WTC11 (cell line): ENCODE measurements around the gene WASF3. TPM values are rescaled to one million over a fixed set of nuclear protein-coding genes. Genes with fewer than 3 reads are reported as not detected.

Source experiments
- ATAC-seq: fragments of 200-7000 bp; cut with Tn5 transposase; 2 replicates; pipeline ENCODE4 v1.10.0; 2021; ENCODE audit warnings: mild to moderate bottlenecking, moderate library complexity
- CTCF ChIA-PET: fragments of 300-600 bp; sonication (Branson Sonifier 250); formaldehyde crosslinking; loops from one replicate; lab custom pipeline; 2021; ENCODE audit warnings: antibody characterized with exemption; lab: Charles Lee
- POLR2A ChIA-PET: fragments of 350-600 bp; sonication (Branson Sonifier 250); formaldehyde crosslinking; loops from one replicate; lab custom pipeline; 2021; ENCODE audit warnings: antibody characterized with exemption; lab: Charles Lee
- DNase-seq: peaks from one replicate; pipeline ENCODE4 v3.0.0; 2021; ENCODE audit warnings: low spot score
- H3K27ac Mint-ChIP-seq: 2 replicates; pipeline ENCODE4 v1.8.0; 2021; ENCODE audit warnings: mixed read lengths
- H3K27me3 Mint-ChIP-seq: 2 replicates; pipeline ENCODE4 v1.8.0; 2021; ENCODE audit warnings: low read depth, mild to moderate bottlenecking, moderate library complexity, mixed read lengths
- H3K36me3 Mint-ChIP-seq: 2 replicates; pipeline ENCODE4 v1.8.0; 2021; ENCODE audit warnings: mixed read lengths
- H3K4me1 Mint-ChIP-seq: 2 replicates; pipeline ENCODE4 v1.8.0; 2022; ENCODE audit warnings: mixed read lengths
- H3K4me3 Mint-ChIP-seq: 2 replicates; pipeline ENCODE4 v1.8.0; 2021; ENCODE audit warnings: mild to moderate bottlenecking, moderate library complexity, mixed read lengths
- H3K9me3 Mint-ChIP-seq: 2 replicates; pipeline ENCODE4 v1.8.0; 2021; ENCODE audit warnings: mixed read lengths
- CREB1 ChIP-seq: sonication (generic); formaldehyde crosslinking; IDR thresholded peaks from 2 replicates; pipeline ENCODE4 v1.8.0; 2023; ENCODE audit warnings: mild to moderate bottlenecking, missing genetic modification reagents
- ELF4 ChIP-seq: sonication (generic); formaldehyde crosslinking; IDR thresholded peaks from 2 replicates; pipeline ENCODE4 v1.8.1; 2022; ENCODE audit warnings: low read depth, mild to moderate bottlenecking, moderate library complexity, missing genetic modification reagents
- HMGA2 ChIP-seq: fragments of 250-450 bp; sonication (Bioruptor Pico); IDR thresholded peaks from 2 replicates; pipeline ENCODE4 v1.4.0; 2021; ENCODE audit warnings: mild to moderate bottlenecking, moderate library complexity
- KAT7 ChIP-seq: sonication (generic); formaldehyde crosslinking; IDR thresholded peaks from 2 replicates; pipeline ENCODE4 v1.8.1; 2023; ENCODE audit warnings: missing genetic modification reagents, mild to moderate bottlenecking, borderline replicate concordance
- MYBL2 ChIP-seq: sonication (generic); formaldehyde crosslinking; IDR thresholded peaks from 2 replicates; pipeline ENCODE4 v1.8.1; 2023; ENCODE audit warnings: mild to moderate bottlenecking, moderate library complexity, missing genetic modification reagents
- NFE2L1 ChIP-seq: sonication (generic); formaldehyde crosslinking; IDR thresholded peaks from 2 replicates; pipeline ENCODE4 v1.8.1; 2023; ENCODE audit warnings: missing genetic modification reagents
- NFYB ChIP-seq: sonication (generic); formaldehyde crosslinking; conservative IDR thresholded peaks from 2 replicates; pipeline ENCODE4 v1.8.0; 2022; ENCODE audit warnings: low read depth, missing genetic modification reagents
- TP53 ChIP-seq: sonication (generic); formaldehyde crosslinking; IDR thresholded peaks from 2 replicates; pipeline ENCODE4 v1.8.1; 2023; ENCODE audit warnings: mild to moderate bottlenecking, missing genetic modification reagents
- ZNF396 ChIP-seq: fragments of 250-450 bp; sonication (Bioruptor Pico); IDR thresholded peaks from 2 replicates; pipeline ENCODE4 v1.8.0; 2021; ENCODE audit warnings: mild to moderate bottlenecking, moderate library complexity, borderline replicate concordance
- ZNF423 ChIP-seq: fragments of 250-450 bp; sonication (Bioruptor Pico); IDR thresholded peaks from 2 replicates; pipeline ENCODE4 v2.1.2; 2022; ENCODE audit warnings: mild to moderate bottlenecking, moderate library complexity
- total RNA-seq: library from RNA; stranded (reverse); gene quantifications from 3 replicates; pipeline ENCODE4 v1.2.3, GENCODE V29; 2021
- TF ChIP-seq, protein P1 (sequence below): sonication (generic); formaldehyde crosslinking; IDR thresholded peaks from 2 replicates; pipeline ENCODE4 v1.8.1; 2022; ENCODE audit warnings: low read depth, missing genetic modification reagents, borderline replicate concordance
- TF ChIP-seq, protein P2 (sequence below): fragments of 250-450 bp; sonication (Bioruptor Pico); IDR thresholded peaks from 2 replicates; pipeline ENCODE4 v1.9.0; 2021; ENCODE audit warnings: mild to moderate bottlenecking
- TF ChIP-seq, protein P3 (sequence below): sonication (generic); formaldehyde crosslinking; IDR thresholded peaks from 2 replicates; pipeline ENCODE4 v1.8.1; 2023; ENCODE audit warnings: mild to moderate bottlenecking, missing genetic modification reagents, moderate library complexity
- TF ChIP-seq, protein P4 (sequence below): fragments of 250-450 bp; sonication (Bioruptor Pico); IDR thresholded peaks from 2 replicates; pipeline ENCODE4 v1.9.0; 2021; ENCODE audit warnings: mild to moderate bottlenecking
- TF ChIP-seq, protein P5 (sequence below): sonication (generic); formaldehyde crosslinking; IDR thresholded peaks from 2 replicates; pipeline ENCODE4 v1.8.1; 2023; ENCODE audit warnings: mild to moderate bottlenecking, missing genetic modification reagents, borderline replicate concordance
- TF ChIP-seq, protein P6 (sequence below): fragments of 250-450 bp; sonication (Bioruptor Pico); IDR thresholded peaks from 2 replicates; pipeline ENCODE4 v2.1.2; 2022; ENCODE audit warnings: mild to moderate bottlenecking, moderate library complexity
- TF ChIP-seq, protein P7 (sequence below): sonication (generic); formaldehyde crosslinking; IDR thresholded peaks from 2 replicates; pipeline ENCODE4 v1.8.0; 2022; ENCODE audit warnings: mild to moderate bottlenecking, missing genetic modification reagents
- TF ChIP-seq, protein P8 (sequence below): sonication (generic); formaldehyde crosslinking; IDR thresholded peaks from 2 replicates; pipeline ENCODE4 v1.8.0; 2022; ENCODE audit warnings: mild to moderate bottlenecking, missing genetic modification reagents

The WASF3 gene
- total RNA-seq, 1 experiment from 2014 or later: 26.8 TPM

DNA sequence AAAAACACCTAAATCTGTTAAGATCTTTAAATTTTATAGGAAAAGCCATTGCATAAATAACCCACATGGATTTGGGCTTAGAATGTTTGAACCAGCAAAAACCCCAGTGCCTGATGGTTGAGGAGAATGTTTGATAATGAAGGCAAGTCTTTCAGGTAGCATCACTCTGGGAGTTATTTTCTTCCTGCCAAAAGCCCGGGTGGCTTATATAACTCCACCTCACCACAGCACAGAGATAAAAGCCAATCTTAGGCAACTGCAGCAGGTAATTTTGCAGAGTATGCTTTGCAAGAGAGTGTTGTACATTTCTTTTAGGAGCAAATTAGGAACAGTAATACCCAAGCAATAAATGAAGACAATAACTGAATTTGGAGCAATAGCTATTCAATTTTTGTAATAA is 7.8 kb upstream of the WASF3 start (continued):
- TF ChIP-seq ELF4 (CRISPR knock-in tag) (no peak), KAT7 (CRISPR knock-in tag) (no peak), NFYB (no peak)
- TF ChIP-seq, protein P1, sequence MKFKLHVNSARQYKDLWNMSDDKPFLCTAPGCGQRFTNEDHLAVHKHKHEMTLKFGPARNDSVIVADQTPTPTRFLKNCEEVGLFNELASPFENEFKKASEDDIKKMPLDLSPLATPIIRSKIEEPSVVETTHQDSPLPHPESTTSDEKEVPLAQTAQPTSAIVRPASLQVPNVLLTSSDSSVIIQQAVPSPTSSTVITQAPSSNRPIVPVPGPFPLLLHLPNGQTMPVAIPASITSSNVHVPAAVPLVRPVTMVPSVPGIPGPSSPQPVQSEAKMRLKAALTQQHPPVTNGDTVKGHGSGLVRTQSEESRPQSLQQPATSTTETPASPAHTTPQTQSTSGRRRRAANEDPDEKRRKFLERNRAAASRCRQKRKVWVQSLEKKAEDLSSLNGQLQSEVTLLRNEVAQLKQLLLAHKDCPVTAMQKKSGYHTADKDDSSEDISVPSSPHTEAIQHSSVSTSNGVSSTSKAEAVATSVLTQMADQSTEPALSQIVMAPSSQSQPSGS: no peak
- TF ChIP-seq, protein P2, sequence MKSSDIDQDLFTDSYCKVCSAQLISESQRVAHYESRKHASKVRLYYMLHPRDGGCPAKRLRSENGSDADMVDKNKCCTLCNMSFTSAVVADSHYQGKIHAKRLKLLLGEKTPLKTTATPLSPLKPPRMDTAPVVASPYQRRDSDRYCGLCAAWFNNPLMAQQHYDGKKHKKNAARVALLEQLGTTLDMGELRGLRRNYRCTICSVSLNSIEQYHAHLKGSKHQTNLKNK (CRISPR knock-in tag): no peak
- TF ChIP-seq, protein P3, sequence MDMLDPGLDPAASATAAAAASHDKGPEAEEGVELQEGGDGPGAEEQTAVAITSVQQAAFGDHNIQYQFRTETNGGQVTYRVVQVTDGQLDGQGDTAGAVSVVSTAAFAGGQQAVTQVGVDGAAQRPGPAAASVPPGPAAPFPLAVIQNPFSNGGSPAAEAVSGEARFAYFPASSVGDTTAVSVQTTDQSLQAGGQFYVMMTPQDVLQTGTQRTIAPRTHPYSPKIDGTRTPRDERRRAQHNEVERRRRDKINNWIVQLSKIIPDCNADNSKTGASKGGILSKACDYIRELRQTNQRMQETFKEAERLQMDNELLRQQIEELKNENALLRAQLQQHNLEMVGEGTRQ (CRISPR knock-in tag): no peak
- TF ChIP-seq, protein P4, sequence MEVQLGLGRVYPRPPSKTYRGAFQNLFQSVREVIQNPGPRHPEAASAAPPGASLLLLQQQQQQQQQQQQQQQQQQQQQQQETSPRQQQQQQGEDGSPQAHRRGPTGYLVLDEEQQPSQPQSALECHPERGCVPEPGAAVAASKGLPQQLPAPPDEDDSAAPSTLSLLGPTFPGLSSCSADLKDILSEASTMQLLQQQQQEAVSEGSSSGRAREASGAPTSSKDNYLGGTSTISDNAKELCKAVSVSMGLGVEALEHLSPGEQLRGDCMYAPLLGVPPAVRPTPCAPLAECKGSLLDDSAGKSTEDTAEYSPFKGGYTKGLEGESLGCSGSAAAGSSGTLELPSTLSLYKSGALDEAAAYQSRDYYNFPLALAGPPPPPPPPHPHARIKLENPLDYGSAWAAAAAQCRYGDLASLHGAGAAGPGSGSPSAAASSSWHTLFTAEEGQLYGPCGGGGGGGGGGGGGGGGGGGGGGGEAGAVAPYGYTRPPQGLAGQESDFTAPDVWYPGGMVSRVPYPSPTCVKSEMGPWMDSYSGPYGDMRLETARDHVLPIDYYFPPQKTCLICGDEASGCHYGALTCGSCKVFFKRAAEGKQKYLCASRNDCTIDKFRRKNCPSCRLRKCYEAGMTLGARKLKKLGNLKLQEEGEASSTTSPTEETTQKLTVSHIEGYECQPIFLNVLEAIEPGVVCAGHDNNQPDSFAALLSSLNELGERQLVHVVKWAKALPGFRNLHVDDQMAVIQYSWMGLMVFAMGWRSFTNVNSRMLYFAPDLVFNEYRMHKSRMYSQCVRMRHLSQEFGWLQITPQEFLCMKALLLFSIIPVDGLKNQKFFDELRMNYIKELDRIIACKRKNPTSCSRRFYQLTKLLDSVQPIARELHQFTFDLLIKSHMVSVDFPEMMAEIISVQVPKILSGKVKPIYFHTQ (CRISPR knock-in tag): no peak

DNA sequence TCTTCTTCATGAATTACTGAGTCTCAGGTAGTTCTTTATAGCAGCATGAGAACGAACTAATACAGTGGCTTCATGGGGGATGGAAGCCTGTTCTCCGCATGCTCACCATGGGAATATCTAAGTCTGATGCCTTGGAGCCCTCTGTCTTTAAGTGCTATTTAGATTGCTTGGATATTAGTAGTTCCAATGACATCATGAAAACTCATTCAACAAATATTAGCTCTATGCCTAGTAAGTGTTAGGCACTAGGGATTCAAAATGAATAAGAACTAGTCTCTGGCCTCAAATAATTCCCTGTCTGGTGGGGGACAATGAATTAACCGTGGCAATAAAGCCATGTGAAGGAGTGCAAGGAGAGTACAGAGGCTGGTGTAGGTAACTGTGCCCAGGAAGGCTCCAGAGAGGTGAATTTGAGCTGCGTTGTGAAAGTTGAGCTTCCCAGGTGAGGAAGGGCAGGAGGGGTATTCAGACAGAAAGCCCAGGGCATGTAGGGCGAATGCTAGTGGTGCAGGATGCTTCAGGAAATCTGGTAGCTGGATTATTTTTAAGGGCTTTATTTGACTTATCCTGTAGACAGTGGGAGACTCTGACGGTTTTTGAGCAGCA is 6.1 kb upstream of the WASF3 start:
- no peak overlapping the region for H3K4me3 Mint-ChIP-seq
- ATAC-seq: no peak
- ChIA-PET CTCF (interaction anchor here (0.5 kb wide), 1 partner anchor 147 kb away, joined by 4 read pairs; no protein-coding TSS in a partner anchor), POLR2A (no interaction called here)
- DNase-seq: no peak
- H3K4me1 Mint-ChIP-seq: no peaks in the 10 kb centered on the region
- 0 out of 2 replicates have a peak, but pooled peaks cover 9% of the 10 kb centered on the region for H3K36me3 Mint-ChIP-seq
- H3K9me3 Mint-ChIP-seq: peaks cover 11% of the 10 kb centered on the region
- H3K27me3 Mint-ChIP-seq: peaks cover 14% of the 10 kb centered on the region
- no peak overlapping the region for H3K27ac Mint-ChIP-seq
- TF ChIP-seq, protein P5, sequence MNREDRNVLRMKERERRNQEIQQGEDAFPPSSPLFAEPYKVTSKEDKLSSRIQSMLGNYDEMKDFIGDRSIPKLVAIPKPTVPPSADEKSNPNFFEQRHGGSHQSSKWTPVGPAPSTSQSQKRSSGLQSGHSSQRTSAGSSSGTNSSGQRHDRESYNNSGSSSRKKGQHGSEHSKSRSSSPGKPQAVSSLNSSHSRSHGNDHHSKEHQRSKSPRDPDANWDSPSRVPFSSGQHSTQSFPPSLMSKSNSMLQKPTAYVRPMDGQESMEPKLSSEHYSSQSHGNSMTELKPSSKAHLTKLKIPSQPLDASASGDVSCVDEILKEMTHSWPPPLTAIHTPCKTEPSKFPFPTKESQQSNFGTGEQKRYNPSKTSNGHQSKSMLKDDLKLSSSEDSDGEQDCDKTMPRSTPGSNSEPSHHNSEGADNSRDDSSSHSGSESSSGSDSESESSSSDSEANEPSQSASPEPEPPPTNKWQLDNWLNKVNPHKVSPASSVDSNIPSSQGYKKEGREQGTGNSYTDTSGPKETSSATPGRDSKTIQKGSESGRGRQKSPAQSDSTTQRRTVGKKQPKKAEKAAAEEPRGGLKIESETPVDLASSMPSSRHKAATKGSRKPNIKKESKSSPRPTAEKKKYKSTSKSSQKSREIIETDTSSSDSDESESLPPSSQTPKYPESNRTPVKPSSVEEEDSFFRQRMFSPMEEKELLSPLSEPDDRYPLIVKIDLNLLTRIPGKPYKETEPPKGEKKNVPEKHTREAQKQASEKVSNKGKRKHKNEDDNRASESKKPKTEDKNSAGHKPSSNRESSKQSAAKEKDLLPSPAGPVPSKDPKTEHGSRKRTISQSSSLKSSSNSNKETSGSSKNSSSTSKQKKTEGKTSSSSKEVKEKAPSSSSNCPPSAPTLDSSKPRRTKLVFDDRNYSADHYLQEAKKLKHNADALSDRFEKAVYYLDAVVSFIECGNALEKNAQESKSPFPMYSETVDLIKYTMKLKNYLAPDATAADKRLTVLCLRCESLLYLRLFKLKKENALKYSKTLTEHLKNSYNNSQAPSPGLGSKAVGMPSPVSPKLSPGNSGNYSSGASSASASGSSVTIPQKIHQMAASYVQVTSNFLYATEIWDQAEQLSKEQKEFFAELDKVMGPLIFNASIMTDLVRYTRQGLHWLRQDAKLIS: no peak
- no peak for TF ChIP-seq MYBL2 (CRISPR knock-in tag)
- TF ChIP-seq, protein P6, sequence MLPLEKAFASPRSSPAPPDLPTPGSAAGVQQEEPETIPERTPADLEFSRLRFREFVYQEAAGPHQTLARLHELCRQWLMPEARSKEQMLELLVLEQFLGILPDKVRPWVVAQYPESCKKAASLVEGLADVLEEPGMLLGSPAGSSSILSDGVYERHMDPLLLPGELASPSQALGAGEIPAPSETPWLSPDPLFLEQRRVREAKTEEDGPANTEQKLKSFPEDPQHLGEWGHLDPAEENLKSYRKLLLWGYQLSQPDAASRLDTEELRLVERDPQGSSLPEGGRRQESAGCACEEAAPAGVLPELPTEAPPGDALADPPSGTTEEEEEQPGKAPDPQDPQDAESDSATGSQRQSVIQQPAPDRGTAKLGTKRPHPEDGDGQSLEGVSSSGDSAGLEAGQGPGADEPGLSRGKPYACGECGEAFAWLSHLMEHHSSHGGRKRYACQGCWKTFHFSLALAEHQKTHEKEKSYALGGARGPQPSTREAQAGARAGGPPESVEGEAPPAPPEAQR: no peak
- no peak for TF ChIP-seq CREB1 (CRISPR knock-in tag)
- TF ChIP-seq HMGA2 (CRISPR knock-in tag): no peak
- TF ChIP-seq, protein P4 (CRISPR knock-in tag): no peak
- TF ChIP-seq TP53 (CRISPR knock-in tag): no peak
- TF ChIP-seq, protein P2 (CRISPR knock-in tag): no peak
- no peak for TF ChIP-seq ZNF423 (CRISPR knock-in tag)
- TF ChIP-seq, protein P7, sequence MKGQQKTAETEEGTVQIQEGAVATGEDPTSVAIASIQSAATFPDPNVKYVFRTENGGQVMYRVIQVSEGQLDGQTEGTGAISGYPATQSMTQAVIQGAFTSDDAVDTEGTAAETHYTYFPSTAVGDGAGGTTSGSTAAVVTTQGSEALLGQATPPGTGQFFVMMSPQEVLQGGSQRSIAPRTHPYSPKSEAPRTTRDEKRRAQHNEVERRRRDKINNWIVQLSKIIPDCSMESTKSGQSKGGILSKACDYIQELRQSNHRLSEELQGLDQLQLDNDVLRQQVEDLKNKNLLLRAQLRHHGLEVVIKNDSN (CRISPR knock-in tag): no peak
- TF ChIP-seq, protein P8, sequence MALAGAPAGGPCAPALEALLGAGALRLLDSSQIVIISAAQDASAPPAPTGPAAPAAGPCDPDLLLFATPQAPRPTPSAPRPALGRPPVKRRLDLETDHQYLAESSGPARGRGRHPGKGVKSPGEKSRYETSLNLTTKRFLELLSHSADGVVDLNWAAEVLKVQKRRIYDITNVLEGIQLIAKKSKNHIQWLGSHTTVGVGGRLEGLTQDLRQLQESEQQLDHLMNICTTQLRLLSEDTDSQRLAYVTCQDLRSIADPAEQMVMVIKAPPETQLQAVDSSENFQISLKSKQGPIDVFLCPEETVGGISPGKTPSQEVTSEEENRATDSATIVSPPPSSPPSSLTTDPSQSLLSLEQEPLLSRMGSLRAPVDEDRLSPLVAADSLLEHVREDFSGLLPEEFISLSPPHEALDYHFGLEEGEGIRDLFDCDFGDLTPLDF (CRISPR knock-in tag): no peak
- TF ChIP-seq NFE2L1 (CRISPR knock-in tag): no peak
- no peak for TF ChIP-seq ZNF396 (CRISPR knock-in tag)
